ENCODE results near the gene MOK.

DNA sequence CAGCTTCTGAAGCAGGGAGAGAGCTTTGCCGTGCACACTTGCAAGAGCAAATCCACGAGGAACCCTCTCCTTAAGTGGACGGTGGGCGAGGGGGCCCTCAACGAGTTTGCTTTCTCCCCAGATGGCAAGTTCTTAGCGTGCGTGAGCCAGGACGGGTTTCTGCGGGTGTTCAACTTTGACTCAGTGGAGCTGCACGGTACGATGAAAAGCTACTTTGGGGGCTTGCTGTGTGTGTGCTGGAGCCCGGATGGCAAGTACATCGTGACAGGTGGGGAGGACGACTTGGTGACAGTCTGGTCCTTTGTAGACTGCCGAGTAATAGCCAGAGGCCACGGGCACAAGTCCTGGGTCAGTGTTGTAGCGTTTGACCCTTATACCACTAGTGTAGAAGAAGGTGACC, 96.2 kb downstream of the MOK start:
- TF ChIP-seq, protein P1, sequence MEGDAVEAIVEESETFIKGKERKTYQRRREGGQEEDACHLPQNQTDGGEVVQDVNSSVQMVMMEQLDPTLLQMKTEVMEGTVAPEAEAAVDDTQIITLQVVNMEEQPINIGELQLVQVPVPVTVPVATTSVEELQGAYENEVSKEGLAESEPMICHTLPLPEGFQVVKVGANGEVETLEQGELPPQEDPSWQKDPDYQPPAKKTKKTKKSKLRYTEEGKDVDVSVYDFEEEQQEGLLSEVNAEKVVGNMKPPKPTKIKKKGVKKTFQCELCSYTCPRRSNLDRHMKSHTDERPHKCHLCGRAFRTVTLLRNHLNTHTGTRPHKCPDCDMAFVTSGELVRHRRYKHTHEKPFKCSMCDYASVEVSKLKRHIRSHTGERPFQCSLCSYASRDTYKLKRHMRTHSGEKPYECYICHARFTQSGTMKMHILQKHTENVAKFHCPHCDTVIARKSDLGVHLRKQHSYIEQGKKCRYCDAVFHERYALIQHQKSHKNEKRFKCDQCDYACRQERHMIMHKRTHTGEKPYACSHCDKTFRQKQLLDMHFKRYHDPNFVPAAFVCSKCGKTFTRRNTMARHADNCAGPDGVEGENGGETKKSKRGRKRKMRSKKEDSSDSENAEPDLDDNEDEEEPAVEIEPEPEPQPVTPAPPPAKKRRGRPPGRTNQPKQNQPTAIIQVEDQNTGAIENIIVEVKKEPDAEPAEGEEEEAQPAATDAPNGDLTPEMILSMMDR (IDR thresholded peaks at IDR 0.05; ENCODE audit: low read depth, low read length), result no peak
- TF ChIP-seq POLR2A (IDR thresholded peaks at IDR 0.05; ENCODE audit: extremely low read depth, insufficient read length), result no peak

Data from NB4 (cell line).